Liver (tissue), 3 donors: Measurements from ENCODE around the gene OTX2.

Experiments
- FOXA1 ChIP-seq: IDR thresholded peaks from 2 replicates; pipeline ENCODE4 v1.6.1; 2016; ENCODE audit warnings: antibody characterized with exemption
- RAD21 ChIP-seq, 2 donors: IDR thresholded peaks; 2 replicates each; pipeline ENCODE4 v1.6.1; 2016; ENCODE audit warnings: antibody characterized with exemption in 2 of 2, mild to moderate bottlenecking in 2 of 2
- REST ChIP-seq: IDR thresholded peaks from 2 replicates; pipeline ENCODE4 v1.6.1; 2016; ENCODE audit warnings: antibody characterized with exemption, mild to moderate bottlenecking
- SP1 ChIP-seq: IDR thresholded peaks from 2 replicates; pipeline ENCODE4 v1.6.1; 2018; ENCODE audit warnings: antibody characterized with exemption, mild to moderate bottlenecking
- TAF1 ChIP-seq: conservative IDR thresholded peaks from 2 replicates; pipeline ENCODE4 v1.6.1; 2016; ENCODE audit warnings: antibody characterized with exemption, mild to moderate bottlenecking
- YY1 ChIP-seq: IDR thresholded peaks from 2 replicates; pipeline ENCODE4 v1.6.1; 2016; ENCODE audit warnings: antibody characterized with exemption, mild to moderate bottlenecking
- ZBTB33 ChIP-seq: IDR thresholded peaks from 2 replicates; pipeline ENCODE4 v1.6.1; 2016; ENCODE audit warnings: antibody characterized with exemption
- TF ChIP-seq, protein P1 (sequence below): fragments of 150-350 bp; IDR thresholded peaks from 2 replicates; pipeline ENCODE4 v1.5.1; 2017; ENCODE audit warnings: improper control_type of control experiment, low read depth, low read length; ENCODE audit not compliant: missing input control
- TF ChIP-seq, protein P2 (sequence below): IDR thresholded peaks from 2 replicates; pipeline ENCODE4 v1.6.1; 2016; ENCODE audit warnings: antibody characterized with exemption
- TF ChIP-seq, protein P3 (sequence below): IDR thresholded peaks from 2 replicates; pipeline ENCODE4 v1.6.1; 2016; ENCODE audit warnings: antibody characterized with exemption
- donor health status: healthy.
- donor health status: healthy.

DNA sequence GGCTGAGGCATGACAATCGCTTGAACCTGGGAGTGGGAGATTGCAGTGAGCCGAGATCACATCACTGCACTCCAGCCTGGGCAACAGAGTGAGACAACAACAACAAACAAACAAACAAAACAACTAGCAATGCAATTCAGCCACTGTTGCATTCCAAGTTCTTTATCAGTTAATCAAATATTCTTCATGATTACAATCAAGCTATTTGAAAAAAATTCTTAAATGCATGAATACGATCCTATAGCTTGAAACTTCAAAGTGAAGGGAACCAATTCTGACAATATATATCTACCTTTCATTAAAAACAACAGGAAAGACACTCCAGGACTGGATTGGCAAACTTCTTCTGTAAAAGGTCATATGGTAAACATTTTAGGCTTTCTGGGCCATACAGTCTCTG lies 31.3 kb upstream of the OTX2 start:
- TF ChIP-seq, protein P1, sequence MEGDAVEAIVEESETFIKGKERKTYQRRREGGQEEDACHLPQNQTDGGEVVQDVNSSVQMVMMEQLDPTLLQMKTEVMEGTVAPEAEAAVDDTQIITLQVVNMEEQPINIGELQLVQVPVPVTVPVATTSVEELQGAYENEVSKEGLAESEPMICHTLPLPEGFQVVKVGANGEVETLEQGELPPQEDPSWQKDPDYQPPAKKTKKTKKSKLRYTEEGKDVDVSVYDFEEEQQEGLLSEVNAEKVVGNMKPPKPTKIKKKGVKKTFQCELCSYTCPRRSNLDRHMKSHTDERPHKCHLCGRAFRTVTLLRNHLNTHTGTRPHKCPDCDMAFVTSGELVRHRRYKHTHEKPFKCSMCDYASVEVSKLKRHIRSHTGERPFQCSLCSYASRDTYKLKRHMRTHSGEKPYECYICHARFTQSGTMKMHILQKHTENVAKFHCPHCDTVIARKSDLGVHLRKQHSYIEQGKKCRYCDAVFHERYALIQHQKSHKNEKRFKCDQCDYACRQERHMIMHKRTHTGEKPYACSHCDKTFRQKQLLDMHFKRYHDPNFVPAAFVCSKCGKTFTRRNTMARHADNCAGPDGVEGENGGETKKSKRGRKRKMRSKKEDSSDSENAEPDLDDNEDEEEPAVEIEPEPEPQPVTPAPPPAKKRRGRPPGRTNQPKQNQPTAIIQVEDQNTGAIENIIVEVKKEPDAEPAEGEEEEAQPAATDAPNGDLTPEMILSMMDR = no peak
- no peak for TF ChIP-seq REST
- TF ChIP-seq, protein P2, sequence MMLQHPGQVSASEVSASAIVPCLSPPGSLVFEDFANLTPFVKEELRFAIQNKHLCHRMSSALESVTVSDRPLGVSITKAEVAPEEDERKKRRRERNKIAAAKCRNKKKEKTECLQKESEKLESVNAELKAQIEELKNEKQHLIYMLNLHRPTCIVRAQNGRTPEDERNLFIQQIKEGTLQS = no peak
- no peak for TF ChIP-seq RAD21 (IDR thresholded peaks at IDR 0.05)
- TF ChIP-seq ZBTB33 = no peak
- no peak for TF ChIP-seq TAF1
- TF ChIP-seq, protein P3, sequence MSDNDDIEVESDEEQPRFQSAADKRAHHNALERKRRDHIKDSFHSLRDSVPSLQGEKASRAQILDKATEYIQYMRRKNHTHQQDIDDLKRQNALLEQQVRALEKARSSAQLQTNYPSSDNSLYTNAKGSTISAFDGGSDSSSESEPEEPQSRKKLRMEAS = no peak
- TF ChIP-seq SP1 = no peak
- no peak for TF ChIP-seq YY1
- TF ChIP-seq FOXA1 = no peak
